ENCODE measurements around the gene COLGALT1. TPM values are rescaled to one million over a fixed set of nuclear protein-coding genes. Genes with fewer than 3 reads are reported as not detected.
"Not testable (repeated sequence)": the region's sequence is repeated elsewhere in the genome, so short reads cannot be mapped to it uniquely, and the experiment has no call there.

The COLGALT1 gene
- 10 to 100 TPM; 41.1 to 76.5 TPM for total RNA-seq

DNA sequence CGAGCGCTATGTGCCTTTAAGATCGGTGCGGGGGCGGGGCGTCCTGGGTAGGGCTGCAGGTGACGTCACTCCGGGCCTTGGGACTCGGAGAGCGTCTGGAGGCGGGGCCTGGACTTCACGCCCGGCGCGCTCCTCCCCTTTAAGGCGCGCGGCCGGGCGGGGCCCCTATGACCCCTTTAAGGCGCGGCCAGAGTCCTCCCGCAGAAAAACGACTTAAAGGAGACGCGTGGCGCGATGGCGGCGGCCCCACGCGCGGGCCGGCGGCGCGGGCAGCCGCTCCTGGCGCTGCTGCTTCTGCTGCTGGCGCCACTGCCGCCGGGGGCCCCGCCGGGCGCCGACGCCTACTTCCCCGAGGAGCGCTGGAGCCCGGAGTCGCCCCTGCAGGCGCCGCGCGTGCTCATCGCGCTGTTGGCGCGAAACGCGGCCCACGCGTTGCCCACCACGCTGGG, at the start of gene COLGALT1:
TSS of gene COLGALT1 (plus strand) at position 170 of the 449 bp plus-strand sequence. CDS start at position 235, 65 bp downstream.
- Mint-ChIP-seq H3K4me3 (peak within 1 kb of the TSS; percentile 85), H3K27me3 (no peaks in the 10 kb centered on the region), H3K4me1 (peaks cover 6% of the 10 kb centered on the region)

DNA sequence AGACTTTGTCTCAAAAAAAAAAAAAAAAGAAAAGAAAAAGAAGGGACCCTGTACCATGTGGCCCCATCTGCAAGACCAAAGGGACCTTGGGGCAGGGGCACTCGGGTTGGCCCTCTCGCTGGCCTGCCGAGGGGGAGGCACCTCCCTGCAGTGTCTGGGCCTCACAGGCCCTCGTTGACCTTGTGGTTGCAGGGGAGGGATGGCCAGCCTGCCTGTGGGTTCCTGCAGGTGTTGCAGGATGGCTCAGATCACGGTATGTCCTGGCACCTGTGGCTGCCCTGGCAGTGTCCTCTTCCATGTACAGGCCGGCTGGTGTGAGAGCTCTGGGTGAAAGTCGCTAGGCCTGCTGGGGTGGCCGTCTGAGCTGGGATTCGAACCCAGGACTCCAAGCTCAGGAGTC, 48.7 kb upstream of the COLGALT1 start:
- no peaks in the 10 kb centered on the region for H3K9me3 Mint-ChIP-seq
- peaks cover 13% of the 10 kb centered on the region for H3K36me3 Mint-ChIP-seq (ENCODE audit: low read depth)
- H3K27me3 Mint-ChIP-seq = no peaks in the 10 kb centered on the region
- no peak overlapping the region for H3K4me3 Mint-ChIP-seq
- ATAC-seq (replicated peaks) = no peak
- peaks cover 4% of the 10 kb centered on the region for H3K4me1 Mint-ChIP-seq
- no peak overlapping the region for H3K27ac Mint-ChIP-seq

More for the DNA sequence above, at the start of gene COLGALT1:
- Mint-ChIP-seq H3K36me3 (ENCODE audit: low read depth) (peaks cover 34% of the 10 kb centered on the region), H3K9me3 (no peaks in the 10 kb centered on the region), H3K27ac (peak within 1 kb of the TSS; percentile 69)
- ATAC-seq (replicated peaks) = peak; percentile 97

DNA sequence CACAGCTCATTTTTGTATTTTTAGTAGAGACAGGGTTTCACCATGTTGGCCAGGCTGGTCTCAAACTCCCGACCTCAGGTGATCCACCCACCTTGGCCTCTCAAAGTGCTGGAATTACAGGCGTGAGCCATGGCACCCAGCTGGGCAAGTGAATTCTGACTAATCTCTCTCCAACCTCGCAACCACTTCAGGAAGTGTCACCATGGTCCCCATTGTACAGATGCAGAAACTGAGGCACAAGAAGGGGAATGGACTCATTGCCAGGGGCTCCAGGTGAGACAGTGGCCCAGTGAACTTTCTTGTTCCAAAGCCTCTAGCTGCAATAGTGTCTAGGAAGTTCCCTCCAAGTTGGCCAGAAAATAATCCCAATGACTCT, 46.9 kb upstream of the COLGALT1 start:
- not testable (repeated sequence) for ATAC-seq (replicated peaks); H3K27ac Mint-ChIP-seq; H3K9me3 Mint-ChIP-seq; H3K4me3 Mint-ChIP-seq; H3K4me1 Mint-ChIP-seq; H3K27me3 Mint-ChIP-seq
- H3K36me3 Mint-ChIP-seq (ENCODE audit: low read depth) = peaks cover 18% of the 10 kb centered on the region

DNA sequence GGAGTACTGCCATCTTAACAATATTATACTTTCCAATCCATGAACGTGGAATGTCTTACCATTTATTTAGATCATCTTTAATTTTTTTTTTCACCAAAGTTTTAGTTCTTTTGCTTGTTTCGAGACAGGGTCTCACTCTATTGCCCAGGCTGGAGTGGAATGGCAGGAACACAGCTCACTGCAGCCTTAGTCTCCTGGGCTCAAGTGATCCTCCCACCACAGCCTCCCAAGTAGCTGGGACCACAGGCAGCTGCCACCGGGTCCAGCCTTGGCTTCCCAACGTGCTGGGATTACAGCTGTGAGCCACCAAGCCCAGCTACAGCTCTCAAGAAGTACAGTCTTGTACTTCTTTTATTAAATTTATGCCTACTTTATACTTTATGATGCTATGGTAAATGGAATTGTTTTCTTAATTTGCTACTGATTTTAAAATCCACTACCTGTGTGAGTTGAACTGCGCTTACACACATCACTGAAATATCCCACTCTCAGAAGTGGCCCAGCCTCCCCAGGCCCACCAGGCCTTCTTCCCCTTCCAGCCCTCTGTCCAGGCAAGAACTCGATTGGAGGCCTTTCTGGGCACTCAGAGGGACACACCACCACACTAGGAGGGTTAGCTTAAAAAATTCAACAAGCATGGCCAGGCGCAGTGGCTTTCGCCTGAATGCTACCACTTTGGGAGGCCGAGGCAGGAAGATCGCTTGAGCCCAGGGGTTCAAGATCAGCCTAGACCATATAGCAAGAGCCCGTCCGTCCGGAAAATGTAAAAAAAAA, 45.0 kb upstream of the COLGALT1 start:
- peaks cover 4% of the 10 kb centered on the region for H3K4me1 Mint-ChIP-seq
- peaks cover 18% of the 10 kb centered on the region for H3K36me3 Mint-ChIP-seq (ENCODE audit: low read depth)
- H3K27ac Mint-ChIP-seq = peak overlapping the region; percentile 92
- H3K27me3 Mint-ChIP-seq = no peaks in the 10 kb centered on the region
- no peak for ATAC-seq (replicated peaks)
- no peaks in the 10 kb centered on the region for H3K9me3 Mint-ChIP-seq
- peak overlapping the region; percentile 90 for H3K4me3 Mint-ChIP-seq

DNA sequence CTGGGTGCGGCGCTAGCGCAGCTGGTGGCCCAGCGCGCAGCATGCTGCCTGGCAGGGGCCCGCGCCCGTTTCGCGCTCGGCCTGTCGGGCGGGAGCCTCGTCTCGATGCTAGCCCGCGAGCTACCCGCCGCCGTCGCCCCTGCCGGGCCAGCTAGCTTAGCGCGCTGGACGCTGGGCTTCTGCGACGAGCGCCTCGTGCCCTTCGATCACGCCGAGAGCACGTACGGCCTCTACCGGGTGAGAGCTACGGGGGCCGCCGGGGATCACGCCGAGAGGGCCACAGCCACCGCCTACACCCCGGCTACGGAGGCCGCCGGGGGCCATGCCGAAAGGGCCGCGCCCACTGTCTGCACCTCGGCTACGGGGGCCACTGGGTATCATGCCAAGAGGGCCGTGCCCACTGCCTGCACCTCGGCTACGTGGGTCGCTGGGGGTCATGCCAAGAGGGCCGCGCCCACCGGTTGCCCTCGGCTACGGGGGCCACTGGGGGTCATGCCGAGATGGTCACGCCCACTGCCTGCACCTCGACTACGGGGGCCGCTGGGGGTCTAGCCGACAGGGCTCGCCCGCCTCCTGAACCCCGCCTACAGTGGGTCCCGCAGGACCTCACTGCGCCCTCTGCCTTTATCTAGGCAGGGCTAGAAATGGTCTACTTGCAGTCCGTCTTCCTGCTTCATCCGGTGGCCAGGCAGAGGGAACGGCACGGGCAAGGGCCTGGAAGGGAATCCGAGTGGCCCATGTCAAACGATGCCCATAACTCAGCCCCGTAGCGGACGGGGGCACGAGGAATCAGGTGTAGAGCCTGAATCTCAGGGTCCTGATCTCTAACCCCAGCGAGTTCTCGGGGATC, 43.5 kb upstream of the COLGALT1 start:
- H3K4me3 Mint-ChIP-seq = peak overlapping the region; percentile 90
- H3K36me3 Mint-ChIP-seq (ENCODE audit: low read depth) = peaks cover 32% of the 10 kb centered on the region
- H3K4me1 Mint-ChIP-seq = peaks cover 4% of the 10 kb centered on the region

DNA sequence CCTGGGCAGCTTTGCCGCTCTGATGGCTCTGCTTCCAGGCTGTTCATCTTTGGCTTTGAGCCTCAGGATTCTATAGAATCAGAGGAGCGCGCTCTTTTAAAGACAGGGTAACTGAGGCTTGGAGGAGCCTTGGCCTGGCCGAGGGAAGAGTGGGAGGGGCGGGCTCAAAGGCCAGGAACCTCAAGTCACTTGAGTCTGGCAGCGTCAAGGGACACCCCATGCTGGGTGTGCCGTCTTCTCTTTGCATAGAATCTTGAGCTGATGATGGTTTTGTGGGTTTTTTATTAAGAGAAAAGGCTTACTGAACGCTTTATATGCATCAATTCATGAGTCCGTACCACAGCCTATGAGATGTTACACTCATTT, 42.9 kb upstream of the COLGALT1 start:
- ATAC-seq (replicated peaks) = no peak
- H3K4me3 Mint-ChIP-seq = peak overlapping the region; percentile 90
- H3K27ac Mint-ChIP-seq = peak overlapping the region; percentile 87
- peaks cover 38% of the 10 kb centered on the region for H3K36me3 Mint-ChIP-seq (ENCODE audit: low read depth)
- peaks cover 4% of the 10 kb centered on the region for H3K4me1 Mint-ChIP-seq
- H3K27me3 Mint-ChIP-seq = no peaks in the 10 kb centered on the region
- no peaks in the 10 kb centered on the region for H3K9me3 Mint-ChIP-seq

More for the DNA sequence above, 43.5 kb upstream of the COLGALT1 start:
- no peaks in the 10 kb centered on the region for H3K9me3 Mint-ChIP-seq
- H3K27ac Mint-ChIP-seq = peak overlapping the region; percentile 92
- H3K27me3 Mint-ChIP-seq = no peaks in the 10 kb centered on the region
- ATAC-seq (replicated peaks) = peak; percentile 71

DNA sequence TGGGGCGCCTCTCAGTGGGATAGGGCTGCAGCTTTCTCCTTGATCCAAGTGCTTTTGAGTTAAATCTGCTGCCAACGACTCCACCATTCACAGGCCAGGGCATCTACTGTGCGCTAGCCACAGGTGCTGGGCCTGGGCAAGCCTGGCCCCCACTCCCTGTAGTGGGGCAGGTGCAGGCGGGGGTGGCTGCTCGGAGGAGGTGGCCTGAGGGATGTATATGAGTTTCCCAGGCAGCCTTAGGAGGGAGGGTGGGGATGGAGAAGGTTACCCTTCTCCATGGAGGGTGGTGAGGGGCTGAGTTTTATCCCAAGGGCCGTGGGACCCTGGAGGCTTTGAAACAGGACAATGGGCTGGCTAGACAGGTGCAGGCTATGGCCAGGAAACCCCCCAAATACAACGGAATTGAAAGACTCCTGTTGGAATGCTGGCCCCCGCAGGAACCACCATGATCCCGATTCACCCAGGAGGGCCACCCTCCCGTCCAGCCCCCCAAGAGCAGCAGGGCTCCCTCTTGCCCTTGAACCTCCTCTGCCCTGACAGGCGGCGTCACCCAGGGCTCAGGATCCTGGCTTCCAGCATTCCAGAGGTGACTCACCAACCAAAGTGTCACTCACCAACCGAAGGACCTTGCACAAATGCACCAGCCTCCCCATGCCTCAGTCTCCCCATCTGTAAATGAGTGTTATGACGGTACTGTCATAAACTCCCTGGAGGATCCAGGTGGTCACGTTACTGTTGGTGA, 39.9 kb upstream of the COLGALT1 start:
- Mint-ChIP-seq H3K27ac (no peak overlapping the region), H3K36me3 (ENCODE audit: low read depth) (peaks cover 37% of the 10 kb centered on the region)

DNA sequence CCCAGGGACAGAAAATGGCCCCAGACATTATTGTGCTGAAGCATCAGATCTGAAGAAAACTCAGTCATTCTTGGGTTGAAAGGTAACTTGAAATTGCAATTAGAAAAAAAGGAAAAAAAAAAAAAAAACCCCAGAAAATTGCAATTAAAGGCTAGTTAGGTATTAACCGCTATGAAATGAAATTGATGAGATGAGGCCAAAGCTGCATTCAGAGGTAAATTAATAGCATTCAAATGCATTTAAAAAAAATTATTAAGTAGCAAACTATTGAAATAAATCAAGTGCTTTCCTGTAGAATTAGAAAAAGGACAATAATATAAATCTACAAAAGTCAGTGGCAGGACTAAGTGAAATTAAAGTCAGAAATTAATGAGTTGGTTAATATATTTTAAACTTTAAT, 37.6 kb upstream of the COLGALT1 start:
- no peak overlapping the region for H3K27ac Mint-ChIP-seq
- peaks cover 1% of the 10 kb centered on the region for H3K4me1 Mint-ChIP-seq
- ATAC-seq (replicated peaks) = no peak
- H3K4me3 Mint-ChIP-seq = no peak overlapping the region
- H3K9me3 Mint-ChIP-seq = no peaks in the 10 kb centered on the region
- peaks cover 25% of the 10 kb centered on the region for H3K36me3 Mint-ChIP-seq (ENCODE audit: low read depth)
- no peaks in the 10 kb centered on the region for H3K27me3 Mint-ChIP-seq

More for the DNA sequence above, 39.9 kb upstream of the COLGALT1 start:
- Mint-ChIP-seq H3K27me3 (no peaks in the 10 kb centered on the region), H3K9me3 (no peaks in the 10 kb centered on the region), H3K4me1 (peaks cover 4% of the 10 kb centered on the region), H3K4me3 (no peak overlapping the region)
- ATAC-seq (replicated peaks) = no peak

DNA sequence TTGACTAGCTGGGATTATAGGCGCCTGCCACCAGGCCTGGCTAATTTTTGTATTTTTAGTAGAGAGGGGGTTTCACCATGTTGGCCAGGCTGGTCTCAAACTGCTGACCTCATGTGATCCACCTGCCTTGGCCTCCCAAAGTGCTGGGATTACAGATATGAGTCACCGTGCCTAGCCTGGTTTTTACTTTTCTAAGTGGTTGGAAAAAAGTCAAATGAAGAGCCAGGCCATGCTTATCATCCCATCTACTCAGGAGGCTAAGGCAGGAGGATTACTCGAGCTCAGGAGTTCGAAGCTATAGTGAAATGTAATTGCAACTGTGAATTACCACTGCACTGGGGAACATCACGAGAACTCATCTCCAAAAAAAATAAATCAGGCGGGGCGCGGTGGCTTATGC, 36.8 kb upstream of the COLGALT1 start:
- ATAC-seq (replicated peaks); H3K9me3 Mint-ChIP-seq; H3K27me3 Mint-ChIP-seq; H3K4me1 Mint-ChIP-seq; H3K27ac Mint-ChIP-seq; H3K4me3 Mint-ChIP-seq: not testable (repeated sequence)
- peaks cover 25% of the 10 kb centered on the region for H3K36me3 Mint-ChIP-seq (ENCODE audit: low read depth)

DNA sequence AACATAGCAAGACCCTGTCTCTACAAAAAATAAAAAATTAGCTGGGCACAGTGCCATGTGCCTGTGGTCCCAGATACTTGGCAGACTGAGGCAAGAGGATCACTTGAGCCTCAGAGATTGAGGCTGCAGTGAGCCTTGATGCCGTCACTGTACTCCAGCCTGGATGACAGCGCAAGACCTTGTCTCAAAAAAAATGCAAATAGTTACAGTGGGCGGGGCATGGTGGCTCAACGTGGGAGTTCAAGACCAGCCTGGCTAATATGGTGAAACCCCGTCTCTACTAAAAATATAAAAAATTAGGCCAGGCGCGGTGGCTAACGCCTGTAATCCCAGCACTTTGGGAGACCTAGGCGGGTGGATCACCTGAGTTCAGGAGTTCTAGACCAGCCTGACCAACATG, 35.5 kb upstream of the COLGALT1 start:
- H3K4me1 Mint-ChIP-seq = peaks cover 13% of the 10 kb centered on the region
- peaks cover 25% of the 10 kb centered on the region for H3K36me3 Mint-ChIP-seq (ENCODE audit: low read depth)
- H3K4me3 Mint-ChIP-seq = no peak overlapping the region
- no peak overlapping the region for H3K27ac Mint-ChIP-seq
- no peaks in the 10 kb centered on the region for H3K9me3 Mint-ChIP-seq
- no peak for ATAC-seq (replicated peaks)
- H3K27me3 Mint-ChIP-seq = no peaks in the 10 kb centered on the region

DNA sequence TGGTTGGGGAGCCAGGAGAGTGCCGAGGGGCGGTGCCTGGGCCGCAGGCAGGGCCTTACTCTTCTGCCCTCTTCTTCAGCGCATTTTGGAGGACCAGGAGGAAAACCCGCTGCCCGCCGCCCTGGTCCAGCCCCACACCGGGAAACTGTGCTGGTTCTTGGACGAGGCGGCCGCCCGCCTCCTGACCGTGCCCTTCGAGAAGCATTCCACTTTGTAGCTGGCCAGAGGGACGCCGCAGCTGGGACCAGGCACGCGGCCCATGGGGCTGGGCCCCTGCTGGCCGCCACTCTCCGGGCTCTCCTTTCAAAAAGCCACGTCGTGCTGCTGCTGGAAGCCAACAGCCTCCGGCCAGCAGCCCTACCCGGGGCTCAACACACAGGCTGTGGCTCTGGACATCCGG, 34.6 kb upstream of the COLGALT1 start:
- H3K36me3 Mint-ChIP-seq (ENCODE audit: low read depth) = peaks cover 22% of the 10 kb centered on the region
- no peaks in the 10 kb centered on the region for H3K27me3 Mint-ChIP-seq
- no peak overlapping the region for H3K27ac Mint-ChIP-seq
- no peak for ATAC-seq (replicated peaks)
- H3K9me3 Mint-ChIP-seq = no peaks in the 10 kb centered on the region
- H3K4me1 Mint-ChIP-seq = peaks cover 13% of the 10 kb centered on the region
- H3K4me3 Mint-ChIP-seq = no peak overlapping the region

DNA sequence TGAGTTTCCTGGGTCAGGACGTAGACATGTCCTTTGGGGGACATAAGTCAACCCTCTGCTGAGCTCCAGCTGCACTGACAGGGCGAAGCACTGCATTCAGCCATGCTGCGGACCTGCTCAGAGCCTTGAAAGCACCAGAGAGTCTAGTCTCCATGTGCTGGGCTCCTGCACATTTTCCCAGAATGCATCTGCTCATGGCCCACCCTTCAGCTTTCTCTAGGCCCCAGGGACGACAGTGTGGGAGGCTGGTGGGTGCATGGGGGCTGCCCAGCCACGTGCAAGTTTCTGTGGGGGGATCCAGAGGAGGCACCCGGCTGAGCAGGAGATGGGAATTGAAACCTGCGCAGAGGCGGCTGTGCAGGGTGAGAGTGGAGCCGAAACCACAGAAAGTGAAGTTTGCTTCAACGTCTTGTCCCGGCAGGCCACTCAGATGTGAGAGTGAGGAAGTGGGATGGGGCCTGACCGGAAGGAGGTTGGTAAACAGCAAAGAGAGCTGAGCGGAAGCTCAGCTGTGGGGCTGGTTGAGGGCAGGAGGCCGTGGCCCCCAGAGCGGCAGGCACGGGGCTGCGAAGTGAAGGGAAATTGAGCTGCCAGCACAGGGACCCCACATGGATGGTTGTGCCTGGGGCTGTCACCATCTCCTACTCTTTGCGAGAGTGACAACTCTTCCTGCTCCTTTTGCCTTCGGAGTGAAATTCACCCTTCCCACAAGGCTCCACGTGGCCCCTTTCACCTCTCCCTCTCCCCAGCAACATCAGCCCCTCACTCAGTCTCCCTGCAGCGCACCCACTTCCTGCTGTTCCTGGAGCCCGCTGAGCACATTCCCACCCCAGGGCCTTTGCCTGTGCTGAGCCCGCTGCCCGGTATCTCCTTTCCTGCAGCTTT, 32.2 kb upstream of the COLGALT1 start:
- Mint-ChIP-seq H3K9me3 (no peaks in the 10 kb centered on the region), H3K4me3 (peak overlapping the region; percentile 71), H3K4me1 (peaks cover 13% of the 10 kb centered on the region), H3K27ac (peak overlapping the region; percentile 94), H3K27me3 (no peaks in the 10 kb centered on the region), H3K36me3 (ENCODE audit: low read depth) (no peaks in the 10 kb centered on the region)
- peak; percentile 92 for ATAC-seq (replicated peaks)

DNA sequence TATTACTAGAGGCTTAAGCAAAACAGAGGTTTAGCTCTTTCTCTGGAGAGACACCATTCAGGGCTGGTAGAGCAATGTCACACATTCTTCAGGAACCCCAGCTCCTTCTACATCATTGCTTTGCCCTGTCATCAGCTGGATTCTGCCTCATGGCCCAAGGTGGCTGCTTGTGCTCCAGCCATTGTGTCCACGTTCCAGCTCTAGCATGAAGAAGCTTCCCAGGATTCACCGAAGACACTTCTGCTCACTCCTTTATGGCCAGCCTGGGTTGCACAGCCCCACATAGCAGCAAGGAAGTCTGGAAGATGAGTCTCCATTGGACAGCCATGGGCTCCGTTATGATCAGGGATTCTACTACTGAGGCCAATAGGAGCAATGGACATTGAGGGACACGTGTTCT, 30.8 kb upstream of the COLGALT1 start:
- Mint-ChIP-seq H3K9me3 (peaks cover 5% of the 10 kb centered on the region), H3K4me1 (peaks cover 13% of the 10 kb centered on the region), H3K27ac (no peak overlapping the region)

More for the DNA sequence above, 30.8 kb upstream of the COLGALT1 start:
- Mint-ChIP-seq H3K27me3 (no peaks in the 10 kb centered on the region), H3K36me3 (ENCODE audit: low read depth) (no peaks in the 10 kb centered on the region), H3K4me3 (no peak overlapping the region)
- ATAC-seq (replicated peaks) = no peak
